K562 (cell line): Measurements from ENCODE around the gene TMEM14C.

Source experiments
- JUND ChIP-seq, 2 experiments: IDR thresholded peaks; 2 replicates in 1 of 2; 3 replicates in 1 of 2; pipeline ENCODE4 v1.6.1; 2011; ENCODE audit warnings: borderline replicate concordance in 2 of 2, low read depth in 2 of 2, low read length in 2 of 2, improper control_type of control experiment in 1 of 2, missing biosample characterization in 1 of 2, missing genetic modification characterization in 1 of 2, missing genetic modification reagents in 1 of 2
- SMC3 ChIP-seq: conservative IDR thresholded peaks from 2 replicates; pipeline ENCODE4 v1.6.1; 2011; ENCODE audit warnings: low read depth, low read length, improper control_type of control experiment; ENCODE audit not compliant: insufficient read depth
- TEAD4 ChIP-seq, 2 experiments: sonication (generic) in 1 of 2; formaldehyde crosslinking in 1 of 2; IDR thresholded peaks; 2 replicates each; pipeline versions ENCODE4 v1.6.1 to v1.8.0; 2012 to 2022; ENCODE audit warnings: borderline replicate concordance in 1 of 2, inconsistent platforms in 1 of 2, low read length in 1 of 2, mild to moderate bottlenecking in 1 of 2, missing genetic modification reagents in 1 of 2
- ZBED1 ChIP-seq: IDR thresholded peaks from 2 replicates; pipeline ENCODE4 v1.6.1; 2014
- TF ChIP-seq, protein P1 (sequence below): IDR thresholded peaks from 2 replicates; pipeline ENCODE4 v1.6.1; 2011; ENCODE audit not compliant: insufficient read length; ENCODE audit errors: extremely low read depth
- TF ChIP-seq, protein P2 (sequence below), 3 experiments: IDR thresholded peaks in 2 of 3; conservative IDR thresholded peaks in 1 of 3; 2 replicates each; pipeline ENCODE4 v1.5.1; 2011 to 2012; ENCODE audit warnings: low read length in 3 of 3, mild to moderate bottlenecking in 3 of 3, control low read depth in 2 of 3, improper control_type of control experiment in 1 of 3, inconsistent platforms in 1 of 3, low read depth in 1 of 3, mixed read lengths in 1 of 3, moderate library complexity in 1 of 3; ENCODE audit not compliant: insufficient read depth in 2 of 3

DNA sequence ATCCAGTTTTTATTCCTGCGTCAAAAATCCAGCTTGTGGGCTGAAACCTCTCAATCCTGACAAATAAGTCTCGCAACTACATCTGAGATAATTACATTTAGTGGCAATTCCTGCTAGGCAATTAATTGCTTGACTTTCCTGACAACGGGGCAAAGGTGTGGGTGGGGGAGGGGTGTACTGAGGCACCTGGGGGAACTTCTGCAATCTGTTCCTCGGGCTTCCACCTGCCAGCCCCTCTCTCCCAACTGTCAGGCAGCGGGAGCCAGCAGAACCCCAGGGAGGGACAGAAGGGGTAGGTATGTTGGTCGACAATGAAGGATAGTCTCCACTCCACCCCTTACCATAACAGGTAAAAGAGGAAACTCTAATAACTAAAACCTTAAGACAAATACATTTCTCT, 35.3 kb upstream of the TMEM14C start:
- TF ChIP-seq JUND (IDR thresholded peaks at IDR 0.05; ENCODE audit: borderline replicate concordance, low read depth, low read length) (no peak), JUND (tag; IDR thresholded peaks at IDR 0.05; ENCODE audit: borderline replicate concordance, low read depth, low read length) (no peak), TEAD4 (IDR thresholded peaks at IDR 0.05; ENCODE audit: low read length) (no peak), TEAD4 (CRISPR knock-in tag; IDR thresholded peaks at IDR 0.05; ENCODE audit: borderline replicate concordance) (no peak), SMC3 (no peak), ZBED1 (no peak)
- TF ChIP-seq, protein P1, sequence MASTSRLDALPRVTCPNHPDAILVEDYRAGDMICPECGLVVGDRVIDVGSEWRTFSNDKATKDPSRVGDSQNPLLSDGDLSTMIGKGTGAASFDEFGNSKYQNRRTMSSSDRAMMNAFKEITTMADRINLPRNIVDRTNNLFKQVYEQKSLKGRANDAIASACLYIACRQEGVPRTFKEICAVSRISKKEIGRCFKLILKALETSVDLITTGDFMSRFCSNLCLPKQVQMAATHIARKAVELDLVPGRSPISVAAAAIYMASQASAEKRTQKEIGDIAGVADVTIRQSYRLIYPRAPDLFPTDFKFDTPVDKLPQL = no peak
- TF ChIP-seq, protein P2, sequence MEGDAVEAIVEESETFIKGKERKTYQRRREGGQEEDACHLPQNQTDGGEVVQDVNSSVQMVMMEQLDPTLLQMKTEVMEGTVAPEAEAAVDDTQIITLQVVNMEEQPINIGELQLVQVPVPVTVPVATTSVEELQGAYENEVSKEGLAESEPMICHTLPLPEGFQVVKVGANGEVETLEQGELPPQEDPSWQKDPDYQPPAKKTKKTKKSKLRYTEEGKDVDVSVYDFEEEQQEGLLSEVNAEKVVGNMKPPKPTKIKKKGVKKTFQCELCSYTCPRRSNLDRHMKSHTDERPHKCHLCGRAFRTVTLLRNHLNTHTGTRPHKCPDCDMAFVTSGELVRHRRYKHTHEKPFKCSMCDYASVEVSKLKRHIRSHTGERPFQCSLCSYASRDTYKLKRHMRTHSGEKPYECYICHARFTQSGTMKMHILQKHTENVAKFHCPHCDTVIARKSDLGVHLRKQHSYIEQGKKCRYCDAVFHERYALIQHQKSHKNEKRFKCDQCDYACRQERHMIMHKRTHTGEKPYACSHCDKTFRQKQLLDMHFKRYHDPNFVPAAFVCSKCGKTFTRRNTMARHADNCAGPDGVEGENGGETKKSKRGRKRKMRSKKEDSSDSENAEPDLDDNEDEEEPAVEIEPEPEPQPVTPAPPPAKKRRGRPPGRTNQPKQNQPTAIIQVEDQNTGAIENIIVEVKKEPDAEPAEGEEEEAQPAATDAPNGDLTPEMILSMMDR (IDR thresholded peaks at IDR 0.05 in 2 of 3, conservative IDR thresholded peaks at IDR 0.05 in 1 of 3; ENCODE audit: insufficient read depth in 2 of 3, low read depth in 1 of 3, low read length in 3 of 3) = no peak
